ENCODE measurements around the gene ADGRG6.
A peak's percentile ranks its signal among the peaks of the same experiment; 100 is the strongest.
"Not testable (repeated sequence)": the region's sequence is repeated elsewhere in the genome, so short reads cannot be mapped to it uniquely, and the experiment has no call there.

Gene ADGRG6

GRCh38 chr6:142446168-142446567, 144.4 kb downstream of the ADGRG6 start:
- DNase-seq (ENCODE audit: low spot score), result no peak

GRCh38 chr6:142446576-142446975, 144.8 kb downstream of the ADGRG6 start:
- DNase-seq (ENCODE audit: low spot score), result no peak

- no peak for DNase-seq (ENCODE audit: low spot score)
Observed at GRCh38 chr6:142448091-142448729, 146.4 kb downstream of the ADGRG6 start.

GRCh38 chr6:142450856-142451255, 149.0 kb downstream of the ADGRG6 start:
- not testable (repeated sequence) for DNase-seq (ENCODE audit: low spot score)

GRCh38 chr6:142452993-142453392, 151.2 kb downstream of the ADGRG6 start:
- DNase-seq (ENCODE audit: low spot score), result no peak

- not testable (repeated sequence) for DNase-seq (ENCODE audit: low spot score)
Observed at GRCh38 chr6:142454196-142454595, 152.4 kb downstream of the ADGRG6 start.

GRCh38 chr6:142454848-142455247, 153.0 kb downstream of the ADGRG6 start:
- not testable (repeated sequence) for DNase-seq (ENCODE audit: low spot score)

- no peak for DNase-seq (ENCODE audit: low spot score)
Observed at GRCh38 chr6:142455957-142456589, 154.3 kb downstream of the ADGRG6 start.

- no peak for DNase-seq (ENCODE audit: low spot score)
Observed at GRCh38 chr6:142457638-142458406, 156.0 kb downstream of the ADGRG6 start.

- DNase-seq (ENCODE audit: low spot score), result no peak
Observed at GRCh38 chr6:142458836-142459235, 157.0 kb downstream of the ADGRG6 start.

GRCh38 chr6:142459271-142459670, 157.5 kb downstream of the ADGRG6 start:
- DNase-seq (ENCODE audit: low spot score), result no peak

GRCh38 chr6:142462260-142462659, 160.5 kb downstream of the ADGRG6 start:
- no peak for DNase-seq (ENCODE audit: low spot score)

GRCh38 chr6:142463988-142464387, 162.2 kb downstream of the ADGRG6 start:
- DNase-seq (ENCODE audit: low spot score), result no peak

GRCh38 chr6:142469220-142469619, 167.4 kb downstream of the ADGRG6 start:
- DNase-seq (ENCODE audit: low spot score), result no peak

- DNase-seq (ENCODE audit: low spot score), result no peak
Observed at GRCh38 chr6:142470421-142470820, 168.6 kb downstream of the ADGRG6 start.

- DNase-seq (ENCODE audit: low spot score), result peak; percentile 72
Observed at GRCh38 chr6:142474531-142475289, 172.9 kb downstream of the ADGRG6 start.

- no peak for DNase-seq (ENCODE audit: low spot score)
Observed at GRCh38 chr6:142476452-142476851, 174.6 kb downstream of the ADGRG6 start.

- no peak for DNase-seq (ENCODE audit: low spot score)
Observed at GRCh38 chr6:142478117-142478516, 176.3 kb downstream of the ADGRG6 start.

GRCh38 chr6:142481466-142481865, 179.7 kb downstream of the ADGRG6 start:
- DNase-seq (ENCODE audit: low spot score), result no peak

GRCh38 chr6:142482249-142482648, 180.4 kb downstream of the ADGRG6 start:
- DNase-seq (ENCODE audit: low spot score), result no peak

- DNase-seq (ENCODE audit: low spot score), result no peak
Observed at GRCh38 chr6:142482974-142483373, 181.2 kb downstream of the ADGRG6 start.

GRCh38 chr6:142485256-142485655, 183.4 kb downstream of the ADGRG6 start:
- DNase-seq (ENCODE audit: low spot score), result no peak

All from ecto neural progenitor cell (in vitro differentiated cells).